GM18511 (cell line): ENCODE measurements around the gene RPTOR.

Source experiments
- ATAC-seq: cut with Tn5 transposase; IDR thresholded peaks from one replicate; pipeline ENCODE4 v1.9.1; 2021; ENCODE audit warnings: mild to moderate bottlenecking, moderate library complexity; ENCODE audit not compliant: unreplicated experiment

RPTOR gene

DNA sequence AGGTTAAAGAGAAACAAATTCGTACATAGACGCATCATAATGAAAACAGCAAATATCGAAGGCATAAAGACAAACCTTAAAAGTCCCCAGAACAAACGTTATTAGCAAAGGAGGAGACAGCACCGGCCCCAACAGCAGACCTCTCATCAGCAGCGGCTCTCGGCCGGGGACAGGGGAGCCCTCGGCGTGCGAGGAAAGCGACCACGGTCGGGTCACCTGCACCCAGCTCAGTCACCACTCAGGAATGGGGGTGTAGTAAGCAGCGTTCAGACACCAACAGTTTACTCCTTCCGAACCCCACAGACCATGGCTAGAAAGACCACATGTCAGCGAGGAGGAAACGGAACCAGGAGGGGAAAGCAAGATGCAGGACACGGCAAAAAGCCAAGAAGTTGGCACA, 337.7 kb downstream of the RPTOR start:
- ATAC-seq = no peak

DNA sequence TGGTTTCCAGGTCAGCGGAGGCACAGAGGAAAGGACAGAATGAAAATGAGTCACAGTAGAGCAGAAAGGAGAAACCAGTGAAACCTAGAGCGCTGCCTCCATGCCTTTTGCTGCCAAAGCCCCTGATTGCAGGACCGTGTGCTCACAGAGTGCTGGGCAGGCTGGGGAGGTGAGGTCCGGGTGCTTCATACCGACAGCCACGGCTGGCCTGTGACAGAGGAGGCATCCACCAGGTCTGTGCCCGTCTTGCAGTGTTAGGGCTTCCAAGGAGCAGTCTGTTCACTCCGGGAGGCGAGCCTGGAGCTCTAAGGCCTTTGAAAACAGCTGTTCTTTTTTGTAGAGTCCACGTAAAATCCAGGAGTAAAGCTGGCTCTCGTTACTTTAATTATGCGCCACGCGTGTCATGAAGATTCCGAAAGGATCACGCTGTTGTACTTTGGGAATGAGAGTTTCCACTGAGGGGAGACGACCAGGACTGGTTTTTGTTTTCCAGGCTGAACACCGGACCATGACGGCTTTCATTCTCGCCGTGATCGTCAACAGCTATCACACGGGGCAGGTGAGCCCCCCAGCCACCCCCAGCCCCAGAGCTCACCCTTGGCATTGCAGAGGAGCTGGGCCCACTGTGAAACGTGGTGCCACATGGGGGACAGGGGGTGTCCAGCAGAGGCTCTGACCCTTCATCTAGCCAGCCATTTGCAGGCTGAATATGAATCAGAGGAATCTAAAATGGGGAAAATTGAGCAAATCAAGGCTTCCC, 338.5 kb downstream of the RPTOR start:
- ATAC-seq = no peak

DNA sequence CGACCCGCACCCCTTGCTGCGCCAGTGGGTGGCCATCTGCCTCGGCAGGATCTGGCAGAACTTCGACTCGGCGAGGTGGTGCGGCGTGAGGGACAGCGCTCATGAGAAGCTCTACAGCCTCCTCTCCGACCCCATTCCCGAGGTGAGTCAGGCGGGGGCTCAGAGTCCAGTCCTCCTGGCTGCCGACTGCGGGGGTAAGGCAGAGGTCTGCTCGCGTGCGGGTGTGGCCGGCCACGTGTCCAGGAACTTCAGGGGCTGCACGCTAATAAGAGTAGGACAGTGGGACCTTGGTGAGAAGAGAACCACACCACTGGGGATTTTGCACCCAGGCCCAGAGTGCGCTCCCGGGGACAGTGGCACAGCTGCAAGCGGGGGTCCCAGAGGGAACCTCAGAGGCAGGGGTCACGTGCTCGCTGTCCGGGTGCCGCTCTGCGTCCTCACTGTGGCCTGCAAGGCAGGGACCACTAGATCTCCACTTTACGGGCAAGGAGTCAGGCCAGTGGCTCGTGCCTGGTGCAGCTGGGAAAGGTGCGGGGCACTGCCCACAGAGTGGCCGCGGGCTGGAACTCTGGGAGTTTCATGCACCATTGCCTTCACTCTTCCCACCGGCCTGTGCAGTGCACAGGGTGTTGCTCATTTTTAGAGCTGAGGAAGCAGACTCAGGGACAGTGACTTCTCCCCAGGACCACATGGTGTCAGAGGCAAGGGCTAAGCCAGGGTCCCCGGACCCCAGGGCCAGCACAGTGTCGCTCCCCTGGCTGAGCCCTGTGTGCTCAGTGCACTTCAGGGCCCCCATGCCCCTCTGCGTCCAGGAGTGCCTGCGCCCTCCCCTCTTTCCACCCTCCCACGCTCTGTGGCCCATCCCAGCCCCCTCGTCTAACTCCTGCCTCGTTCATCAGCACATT, 339.4 kb downstream of the RPTOR start:
- ATAC-seq = no peak

DNA sequence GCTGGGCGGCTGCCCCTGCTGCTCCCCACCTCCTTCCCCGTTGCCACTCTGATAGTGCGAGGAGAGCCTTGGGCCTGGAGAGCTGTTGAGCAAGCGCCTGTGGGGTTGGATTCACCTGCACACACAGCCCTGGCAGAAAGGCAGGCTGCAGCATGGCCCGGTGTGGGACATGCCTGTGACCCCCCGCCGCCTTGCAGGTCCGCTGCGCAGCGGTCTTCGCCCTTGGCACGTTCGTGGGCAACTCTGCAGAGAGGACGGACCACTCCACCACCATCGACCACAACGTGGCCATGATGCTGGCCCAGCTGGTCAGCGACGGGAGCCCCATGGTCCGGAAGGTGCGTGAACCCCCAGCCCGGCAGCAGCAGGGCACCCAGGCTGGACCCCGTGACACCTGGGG, 340.2 kb downstream of the RPTOR start:
- no peak for ATAC-seq

DNA sequence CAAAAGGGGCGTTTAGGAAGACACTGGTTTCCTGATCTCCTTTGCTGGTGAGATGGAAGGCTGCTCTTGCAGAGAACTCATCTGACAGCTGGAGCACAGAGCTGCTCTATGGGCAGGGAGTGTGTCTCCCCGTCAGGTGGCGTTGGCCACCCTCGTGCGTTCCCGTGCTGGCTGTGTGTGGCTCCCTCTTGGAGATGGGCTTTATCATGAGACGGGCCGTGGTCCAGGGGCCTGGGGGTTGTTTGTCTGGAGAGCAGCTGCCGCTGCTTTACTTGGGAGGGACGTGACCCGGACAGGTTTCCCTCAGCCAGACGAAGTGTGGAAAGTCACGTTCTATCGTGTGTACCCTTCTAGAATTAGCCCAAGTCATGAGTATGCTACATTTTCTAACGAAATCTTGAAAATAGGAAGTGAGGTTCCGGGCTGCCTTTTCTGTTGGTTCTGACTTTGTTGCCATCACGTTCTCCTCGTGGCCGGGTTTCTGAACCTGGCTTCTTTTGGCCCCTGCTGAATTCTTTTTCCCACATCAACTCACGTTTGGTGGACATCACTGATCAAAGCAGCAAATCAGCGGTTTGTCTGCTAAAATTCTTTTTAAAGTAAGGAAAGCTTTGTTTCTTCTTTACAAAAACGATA, 341.4 kb downstream of the RPTOR start:
- ATAC-seq = no peak

DNA sequence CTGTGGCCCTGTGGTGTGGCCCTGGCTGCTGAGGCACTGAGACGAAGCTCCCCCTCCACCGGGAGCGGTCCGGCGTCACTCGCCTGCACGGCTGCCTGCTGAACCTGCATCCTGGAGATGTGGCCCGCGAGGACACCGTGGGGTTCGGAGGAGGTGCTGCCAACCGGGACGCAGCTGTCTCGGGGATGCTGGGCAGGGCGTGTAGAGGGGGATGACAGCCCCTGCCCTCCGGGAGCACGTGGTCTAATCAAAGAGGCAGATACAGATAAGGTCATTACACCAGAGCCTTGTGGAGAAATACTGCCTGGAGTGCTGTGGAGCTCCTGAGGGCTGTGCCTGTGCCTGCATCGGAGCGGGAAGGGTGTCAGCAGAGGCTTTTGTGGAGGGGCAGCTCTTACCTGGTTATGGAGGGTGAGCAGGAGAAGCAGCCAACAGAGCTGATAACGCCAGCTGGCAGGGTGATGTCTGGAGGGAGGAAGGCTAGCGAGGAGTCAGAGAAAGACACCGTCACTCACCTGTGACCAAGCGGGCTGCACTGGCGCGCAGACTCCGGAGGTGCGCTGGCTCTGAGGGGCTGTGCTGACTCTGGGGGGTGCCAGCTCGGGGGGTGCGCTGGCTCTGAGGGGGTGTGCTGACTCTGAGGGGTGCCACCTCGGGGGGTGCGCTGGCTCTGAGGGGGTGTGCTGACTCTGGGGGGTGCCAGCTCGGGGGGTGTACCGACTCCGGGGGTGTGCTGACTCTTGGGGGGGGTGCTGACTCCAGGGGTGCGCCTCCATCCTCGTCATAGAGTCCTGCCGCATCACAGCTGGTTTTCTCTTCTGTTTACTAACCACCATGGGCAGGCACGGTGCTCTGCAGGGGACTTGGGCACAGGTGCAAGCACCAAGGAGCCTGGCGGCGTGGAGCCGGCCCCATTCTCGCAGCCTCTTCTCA, 342.3 kb downstream of the RPTOR start:
- no peak for ATAC-seq

DNA sequence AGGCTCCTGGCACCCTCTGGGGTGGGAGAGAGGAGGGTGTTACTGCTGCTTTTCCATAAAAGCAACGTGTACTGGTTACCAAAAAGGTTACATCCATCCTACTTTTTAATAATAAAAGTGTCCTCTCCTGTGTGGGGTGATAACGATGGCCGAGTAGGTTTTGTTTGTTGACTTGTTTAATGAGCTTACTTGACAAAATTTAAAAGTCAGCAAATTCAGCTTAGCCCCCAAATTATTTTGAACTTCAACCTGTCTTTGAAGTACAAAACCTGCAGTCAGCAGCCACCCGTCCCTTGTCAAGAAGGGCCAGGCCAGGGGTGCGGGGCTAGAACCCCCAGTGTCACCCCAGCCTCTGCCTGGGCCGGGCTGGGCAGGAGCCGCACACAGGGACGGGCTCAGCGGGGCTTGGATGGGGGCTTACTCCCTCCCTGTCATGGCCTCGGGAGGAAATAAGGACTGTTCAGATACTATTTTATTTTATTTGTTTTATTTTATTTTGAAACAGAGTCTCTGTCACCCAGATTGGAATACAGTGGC, 343.1 kb downstream of the RPTOR start:
- no peak for ATAC-seq

DNA sequence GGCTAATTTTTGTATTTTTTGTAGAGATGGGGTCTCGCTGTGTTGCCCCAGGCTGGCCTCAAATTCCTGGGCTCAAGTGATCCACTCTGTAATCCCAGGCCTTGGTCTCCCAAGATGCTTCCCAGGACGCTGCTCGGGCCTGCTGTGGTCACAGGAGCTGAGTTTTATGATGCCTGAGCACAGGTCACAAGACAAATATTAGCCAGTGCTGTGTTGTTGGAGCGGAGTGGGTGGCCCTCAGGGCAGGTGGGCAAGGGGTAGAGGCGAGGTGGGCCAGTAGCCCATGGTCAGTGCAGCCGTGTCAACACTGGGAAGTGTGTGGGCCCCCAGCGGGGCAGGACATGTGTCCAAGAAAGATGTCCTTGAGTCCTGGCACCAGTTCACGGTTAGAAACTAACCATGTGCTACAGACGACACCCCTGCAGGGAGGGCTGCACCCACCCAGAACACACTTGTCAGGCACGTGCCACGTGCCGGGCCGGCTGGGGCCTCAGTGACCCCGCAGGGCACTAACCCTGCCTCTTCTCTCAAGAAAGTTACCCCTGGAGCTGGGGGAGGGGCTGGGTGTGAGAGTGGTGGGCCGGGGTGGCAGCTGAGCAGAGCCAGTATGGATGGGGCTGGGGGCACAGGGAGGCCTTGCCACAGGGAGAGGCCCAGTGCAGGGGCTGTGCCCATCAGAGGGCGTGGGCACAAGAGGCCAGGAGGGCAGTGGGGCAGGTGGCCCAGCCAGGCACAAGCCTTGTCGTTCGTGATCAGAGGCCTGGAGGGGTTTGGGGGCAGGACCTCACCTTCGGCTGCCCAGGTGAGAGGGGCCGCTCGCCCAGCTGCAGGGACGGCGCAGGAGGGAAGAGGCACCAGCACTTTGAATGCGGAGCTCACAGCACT, 343.9 kb downstream of the RPTOR start:
- no peak for ATAC-seq

DNA sequence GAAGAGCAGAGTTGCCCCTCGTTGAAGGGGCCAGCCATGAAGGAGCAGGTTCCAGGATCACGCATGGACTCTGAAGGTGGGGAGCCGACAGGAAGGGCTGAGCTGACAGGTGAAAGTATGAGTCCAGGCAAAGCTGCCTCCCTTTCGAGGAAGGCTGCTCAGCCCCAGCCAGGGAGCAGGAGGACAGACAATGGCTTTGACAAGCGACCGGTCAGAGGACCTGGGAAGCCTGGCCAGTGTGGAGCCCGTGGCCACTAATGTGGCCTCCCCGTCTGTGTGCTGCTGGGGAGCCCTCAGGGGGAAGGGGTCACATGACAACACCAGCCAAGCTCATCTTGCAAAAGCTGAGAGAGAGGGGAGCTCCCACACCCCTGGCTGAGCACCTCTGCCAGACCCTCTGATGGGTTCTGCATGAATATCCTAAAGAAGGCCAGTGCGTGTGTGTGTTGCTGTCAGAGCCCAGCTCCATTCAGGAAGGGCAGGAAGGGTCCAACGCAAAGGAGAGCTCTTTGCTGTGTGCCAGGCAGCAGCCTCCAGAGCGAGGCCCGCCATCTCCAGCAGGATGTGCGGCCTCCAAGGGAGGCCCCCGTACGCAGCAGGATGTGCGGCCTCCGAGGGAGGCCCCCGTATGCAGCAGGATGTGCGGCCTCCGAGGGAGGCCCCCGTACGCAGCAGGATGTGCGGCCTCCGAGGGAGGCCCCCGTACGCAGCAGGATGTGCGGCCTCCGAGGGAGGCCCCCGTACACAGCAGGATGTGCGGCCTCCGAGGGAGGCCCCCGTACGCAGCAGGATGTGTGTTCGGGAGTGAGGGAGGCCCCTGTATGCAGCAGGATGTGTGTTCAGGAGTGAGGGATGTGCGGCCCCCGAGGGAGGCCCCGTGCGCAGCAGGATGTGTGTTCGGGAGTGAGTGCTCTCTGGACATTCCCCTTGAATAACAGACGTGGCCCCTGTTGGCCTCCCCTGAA, 344.9 kb downstream of the RPTOR start:
- ATAC-seq = no peak

DNA sequence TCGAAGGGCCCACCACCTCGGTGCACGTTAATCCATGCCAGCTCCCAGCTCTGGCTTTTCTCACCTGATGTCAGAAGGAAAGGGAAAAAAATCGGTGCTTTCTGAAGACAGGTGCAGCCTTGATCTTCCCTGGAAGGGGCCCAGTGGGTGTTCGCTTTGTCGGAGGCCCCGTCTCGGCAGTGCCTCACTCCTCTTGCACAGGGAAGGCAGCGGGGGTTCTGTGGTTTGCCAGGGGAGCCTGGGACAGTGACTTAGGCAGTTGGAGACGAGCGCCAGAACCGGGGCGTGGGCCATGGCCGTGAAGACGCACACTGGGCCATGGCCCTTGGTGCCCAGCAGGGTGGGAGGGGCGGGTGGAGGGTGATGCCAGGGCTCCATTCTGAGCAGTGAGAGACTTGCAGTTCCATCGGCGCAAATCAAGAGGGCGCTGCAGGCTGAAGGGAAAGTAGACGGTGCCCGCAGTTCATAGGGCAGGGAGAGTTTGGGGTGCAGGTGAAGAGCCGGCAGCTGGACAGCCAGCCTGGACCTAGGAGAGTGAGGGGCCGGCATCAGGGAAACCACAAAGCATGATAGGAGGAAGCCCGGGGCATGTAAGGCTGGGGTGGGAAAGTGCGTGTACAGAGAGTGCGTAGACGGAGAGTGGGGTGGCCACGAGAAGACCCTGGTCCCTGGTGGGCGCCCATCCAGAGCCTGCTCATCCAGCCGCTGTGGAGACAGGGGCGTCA, 345.7 kb downstream of the RPTOR start:
- ATAC-seq = no peak

DNA sequence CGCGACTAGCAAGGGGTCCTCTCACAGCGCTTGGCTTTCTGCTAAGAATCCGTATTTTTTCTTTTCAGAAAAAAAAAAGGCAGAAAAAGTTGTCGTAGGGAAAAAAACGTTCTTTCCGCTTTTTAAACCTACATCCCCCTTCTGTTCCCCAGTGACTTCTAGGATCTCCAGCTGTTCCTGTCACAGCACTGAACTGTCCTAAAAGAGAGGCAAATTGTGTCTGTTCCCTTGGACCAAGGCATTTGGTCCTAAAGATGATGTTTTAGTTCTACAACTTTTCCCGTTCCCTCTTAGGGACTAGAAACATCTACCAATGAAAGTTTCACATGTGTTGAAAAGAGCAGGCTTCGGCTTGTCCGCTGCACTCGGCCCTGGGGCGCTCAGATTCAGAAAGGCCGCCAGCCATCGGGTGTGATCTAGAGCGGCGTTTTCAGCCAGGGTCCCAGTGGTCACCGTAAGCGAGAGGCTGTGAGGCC, 346.3 kb downstream of the RPTOR start:
- ATAC-seq = no peak

DNA sequence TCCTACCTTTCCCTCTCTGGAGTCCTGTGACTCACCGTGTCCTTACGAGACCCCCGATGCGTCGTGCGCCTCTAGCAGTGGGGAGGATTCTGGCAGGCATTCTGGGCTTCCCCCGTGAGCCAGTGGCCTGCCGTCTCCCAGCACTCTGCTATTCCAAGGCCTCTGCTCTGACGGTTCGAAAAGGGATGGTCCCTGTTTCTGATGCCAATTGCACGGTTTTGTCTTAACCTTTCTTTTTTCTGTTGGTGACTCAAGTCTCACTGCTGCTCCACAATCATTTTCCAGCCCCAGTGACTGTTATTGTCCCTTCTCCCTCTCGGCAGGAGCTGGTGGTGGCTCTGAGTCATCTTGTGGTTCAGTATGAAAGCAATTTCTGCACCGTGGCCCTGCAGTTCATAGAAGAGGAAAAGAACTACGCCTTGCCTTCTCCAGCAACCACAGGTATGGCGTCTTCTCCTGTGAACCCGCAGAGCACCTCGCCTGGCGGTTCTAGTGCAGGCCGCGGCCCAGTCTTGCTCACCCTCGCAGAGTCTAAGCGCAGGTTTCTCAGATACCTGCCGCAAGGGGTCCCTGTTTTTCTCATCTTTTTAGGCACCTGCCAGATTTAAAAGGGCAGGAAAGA, 346.9 kb downstream of the RPTOR start:
- peak; percentile 56 for ATAC-seq

DNA sequence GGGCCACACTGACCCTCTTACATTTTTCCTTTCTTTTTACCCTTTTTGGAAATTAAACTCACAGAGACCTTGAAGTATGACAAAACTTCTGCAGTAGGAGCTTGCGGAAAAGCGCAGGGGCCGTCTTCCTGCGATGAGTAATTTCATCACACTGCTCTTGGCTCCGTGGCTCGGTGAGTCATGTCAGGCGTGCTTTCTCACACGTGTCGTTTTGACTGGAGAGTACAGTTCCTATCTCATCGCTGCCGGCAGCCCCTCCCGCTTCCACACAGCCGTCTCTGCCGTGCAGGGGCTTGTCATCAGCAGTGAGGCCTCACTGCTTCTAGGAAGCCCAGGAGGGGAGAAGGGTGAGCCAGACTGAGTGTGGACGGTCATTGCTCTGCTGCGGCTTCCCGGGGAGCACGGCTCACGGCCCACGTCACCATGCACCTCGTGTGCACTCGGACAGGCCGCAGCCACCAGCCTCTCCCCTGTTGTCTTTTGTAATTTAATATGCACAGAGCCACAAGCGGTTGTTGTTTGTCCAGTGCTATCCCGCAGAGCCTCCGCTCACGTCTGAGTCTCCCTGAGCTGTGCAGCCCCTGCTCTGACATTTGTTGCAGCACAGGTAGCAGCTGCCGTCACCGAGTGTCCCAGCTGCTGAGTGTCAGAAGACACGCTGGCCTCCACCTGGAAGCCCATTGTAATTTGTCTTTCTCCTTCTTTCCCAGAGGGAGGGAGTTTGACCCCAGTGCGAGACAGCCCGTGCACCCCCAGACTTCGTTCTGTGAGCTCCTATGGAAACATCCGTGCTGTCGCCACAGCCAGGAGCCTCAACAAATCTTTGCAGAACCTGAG, 347.6 kb downstream of the RPTOR start:
- ATAC-seq = peak; percentile 91

DNA sequence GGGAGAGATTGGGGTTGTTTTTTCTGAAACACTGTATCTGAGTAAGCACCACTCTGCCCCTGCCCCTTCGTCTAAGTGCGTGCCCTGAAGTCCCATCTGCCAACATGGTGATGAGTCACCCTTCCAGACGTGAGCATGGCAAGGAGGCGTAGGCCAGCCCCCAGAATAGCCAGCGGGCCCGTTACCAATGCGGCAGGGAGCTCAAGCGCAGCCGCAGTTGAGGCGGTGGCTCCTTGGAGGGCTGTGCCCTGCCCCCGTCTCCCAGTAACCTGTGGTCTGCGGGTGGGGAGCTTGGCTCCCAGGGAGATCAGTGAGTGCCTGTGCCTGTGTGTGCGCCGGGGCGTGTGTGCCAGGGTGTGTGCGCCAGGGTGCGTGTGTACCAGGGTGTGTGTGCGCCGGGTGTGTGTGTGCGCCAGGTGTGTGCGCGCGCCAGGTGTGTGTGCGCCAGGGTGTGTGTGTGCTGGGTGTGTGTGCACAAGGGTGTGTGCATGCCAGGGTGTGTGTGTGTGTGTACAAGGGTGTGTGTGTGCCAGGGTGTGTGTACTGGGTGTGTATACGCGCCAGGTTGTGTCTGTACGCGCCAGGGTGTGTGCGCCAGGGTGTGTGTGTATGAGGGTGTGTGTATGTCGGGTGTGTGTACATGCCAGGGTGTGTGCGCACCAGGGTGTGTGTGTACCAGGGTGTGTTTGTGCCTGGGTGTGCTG, 348.4 kb downstream of the RPTOR start:
- ATAC-seq = no peak
